ENCODE data around the gene GATA5.

The GATA5 gene

DNA sequence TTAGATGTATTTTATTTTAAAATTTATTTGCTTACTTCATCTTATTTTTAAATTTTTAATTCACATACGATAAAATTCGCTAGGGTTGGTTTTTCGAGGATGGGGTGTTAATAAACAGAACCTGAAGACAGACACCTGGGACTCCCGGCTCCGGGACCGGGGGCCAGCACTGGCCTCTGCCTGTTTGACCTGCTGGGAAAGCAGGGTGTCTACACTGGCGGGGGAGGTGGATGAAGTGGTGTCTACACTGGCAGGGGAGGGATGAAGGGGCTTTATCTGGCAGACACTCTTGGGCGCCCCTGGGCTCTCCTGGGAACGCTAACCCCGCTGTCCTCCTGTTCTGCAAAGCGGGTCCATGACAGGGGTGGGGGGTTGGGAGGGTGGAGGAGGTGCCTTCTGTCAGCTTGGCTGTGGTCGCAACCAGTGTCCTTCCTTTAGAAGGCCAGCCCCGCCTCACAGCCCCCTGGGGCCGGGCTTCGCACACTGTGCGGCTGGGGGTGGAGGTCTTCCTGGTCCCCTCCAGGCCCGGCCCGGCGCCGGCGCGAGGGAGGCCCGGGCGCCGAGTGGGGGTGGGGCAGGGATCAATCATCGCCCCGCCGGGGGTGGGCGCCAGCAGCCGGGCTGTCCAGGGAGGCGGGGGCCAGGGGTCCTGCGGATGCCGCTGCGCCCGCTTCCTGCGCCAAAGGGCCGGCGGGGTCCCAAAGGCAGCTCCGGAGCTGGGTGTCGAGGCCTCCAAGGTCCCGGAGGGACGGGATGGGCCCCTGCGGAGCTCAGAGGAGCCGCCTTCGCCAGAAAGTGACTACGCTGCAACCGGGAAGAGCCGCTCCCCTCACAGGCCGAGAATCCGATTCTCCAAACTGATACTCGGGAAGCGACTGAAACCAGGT, 1.8 kb downstream of the GATA5 start:
- DNase-seq: no peak

DNA sequence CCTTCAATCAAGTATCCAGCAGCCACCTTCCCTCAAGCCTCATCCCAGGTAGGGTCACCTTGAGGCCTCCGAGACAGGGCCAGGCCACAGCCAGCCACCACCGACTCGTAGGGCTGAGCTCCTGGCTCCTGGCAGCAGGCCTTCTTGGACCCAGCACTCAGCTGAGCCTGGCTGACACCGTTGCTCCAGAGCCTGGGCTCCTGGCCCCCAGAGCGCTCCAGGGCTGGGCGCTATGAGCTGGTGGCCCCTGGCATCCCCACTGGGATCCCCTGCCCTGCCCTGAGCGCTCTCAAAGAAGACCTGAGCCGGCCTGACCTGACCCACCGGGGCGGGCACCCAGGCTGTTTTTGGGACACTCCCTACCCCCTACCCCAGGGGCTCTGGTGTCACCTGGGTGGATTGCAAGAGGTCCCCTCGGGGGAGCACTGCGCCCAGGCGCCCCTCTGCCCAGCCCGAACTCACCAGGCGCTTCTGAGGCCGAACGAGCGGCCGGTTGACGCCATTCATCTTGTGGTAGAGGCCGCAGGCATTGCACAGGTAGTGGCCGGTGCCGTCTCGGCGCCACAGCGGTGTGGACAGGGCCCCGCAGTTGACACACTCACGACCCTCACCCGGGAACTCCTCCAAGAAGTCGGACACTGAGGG, 2.7 kb downstream of the GATA5 start:
- no peak for DNase-seq

DNA sequence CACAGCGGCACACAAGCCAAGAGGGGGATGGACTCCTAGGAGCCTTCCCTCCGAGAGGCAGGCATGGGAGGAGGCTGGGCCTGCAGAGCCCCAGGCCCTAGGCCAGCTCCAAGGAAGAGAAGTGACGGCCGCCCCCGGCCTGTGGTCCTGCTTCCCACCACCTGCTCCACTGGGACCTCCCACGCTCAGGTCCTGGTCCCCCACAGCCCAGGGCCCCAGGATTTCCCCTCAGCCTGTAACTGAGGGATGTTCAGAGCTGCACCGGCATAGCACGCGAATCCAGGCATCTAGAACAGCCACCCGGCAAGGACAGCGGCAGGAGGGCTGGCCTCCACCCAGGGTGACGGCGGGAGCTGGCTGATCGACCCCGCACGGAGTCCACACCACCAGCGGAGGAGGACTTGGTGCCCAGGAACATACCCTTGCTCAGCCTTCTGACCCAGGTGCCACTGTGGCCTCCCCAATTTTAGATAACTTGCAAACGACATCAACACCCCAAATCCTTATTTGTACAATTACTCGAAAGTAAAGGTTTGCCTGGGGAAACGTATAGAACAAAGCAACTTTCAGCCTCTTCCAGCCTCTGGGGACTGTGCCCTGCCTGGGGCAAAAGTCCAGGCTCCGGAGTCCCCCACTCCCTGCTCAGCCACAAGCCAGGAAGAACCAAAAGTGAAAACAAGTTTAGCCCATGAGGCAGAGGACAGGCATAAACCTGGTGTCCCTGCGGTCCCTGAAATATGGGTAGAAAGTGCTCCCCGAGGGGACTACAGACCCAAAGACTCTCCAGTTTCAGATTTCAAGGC, 3.5 kb downstream of the GATA5 start:
- no peak for DNase-seq

- DNase-seq: no peak
Measured at GRCh38 chr20:62470459-62470858, 5.3 kb downstream of the GATA5 start.

- DNase-seq: no peak
Measured at GRCh38 chr20:62470001-62470400, 5.8 kb downstream of the GATA5 start.

GRCh38 chr20:62469352-62469751, 6.4 kb downstream of the GATA5 start:
- no peak for DNase-seq

- DNase-seq: no peak
Measured at GRCh38 chr20:62466806-62467537, 8.8 kb downstream of the GATA5 start.

GRCh38 chr20:62466072-62466760, 9.6 kb downstream of the GATA5 start:
- no peak for DNase-seq

DNA sequence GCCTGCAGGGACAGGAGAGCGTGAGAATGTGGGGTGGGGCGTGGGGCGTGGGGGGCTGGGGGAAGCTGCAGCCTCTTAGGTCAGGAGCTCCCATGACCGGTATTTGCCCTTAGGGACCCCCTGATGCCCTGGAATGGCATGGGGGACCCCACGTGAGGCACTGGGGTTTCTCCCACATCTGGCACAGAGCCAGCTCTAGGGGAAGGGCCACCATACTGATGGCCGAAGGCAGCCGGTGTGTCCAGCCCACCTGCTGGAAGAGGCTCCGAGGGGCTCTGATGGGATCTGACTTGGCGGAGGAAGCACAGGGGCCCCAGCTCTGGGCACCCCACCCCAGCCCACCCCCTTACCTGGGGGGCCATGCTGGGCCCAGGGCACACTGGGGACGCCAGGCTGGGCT, 10.8 kb downstream of the GATA5 start:
- no peak for DNase-seq

GRCh38 chr20:62464425-62464770, 11.4 kb downstream of the GATA5 start:
- DNase-seq: no peak

DNA sequence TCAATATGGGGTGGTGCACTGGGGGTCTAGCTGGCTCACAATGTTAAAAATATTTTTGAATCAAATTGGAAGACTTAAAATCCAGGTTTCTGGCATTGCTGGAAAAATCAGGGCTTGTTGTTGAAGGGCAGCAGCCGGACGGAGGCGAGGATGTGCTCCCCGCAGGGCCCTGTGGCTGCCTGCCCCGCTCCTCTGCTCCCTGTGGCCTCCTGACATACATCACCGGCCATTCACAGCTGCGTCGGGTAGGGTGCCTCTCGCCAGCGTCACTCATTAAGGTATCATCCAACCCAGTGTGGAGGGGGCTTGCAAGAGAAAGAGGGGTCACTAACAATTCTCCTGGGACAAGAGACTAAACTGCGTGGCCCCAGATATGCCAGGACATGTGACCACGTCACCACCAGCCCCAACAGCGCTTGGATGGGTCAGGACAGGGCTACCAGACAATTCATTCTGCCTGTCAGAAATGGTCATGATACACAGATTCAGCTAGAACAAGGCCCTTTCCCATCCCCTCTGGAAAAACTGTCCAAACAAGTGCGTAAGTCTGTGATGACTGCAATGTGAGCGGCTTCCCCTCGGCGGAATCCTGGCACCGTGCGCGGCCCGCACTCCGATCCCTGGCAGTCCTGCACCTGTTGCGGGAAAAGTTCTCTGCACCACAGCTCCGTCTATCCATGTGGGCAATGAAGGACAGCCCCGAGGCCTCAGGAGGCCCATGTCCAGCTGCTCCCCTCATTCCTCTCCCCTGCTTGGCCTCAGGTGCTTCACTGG, 12.0 kb downstream of the GATA5 start:
- DNase-seq: no peak

DNA sequence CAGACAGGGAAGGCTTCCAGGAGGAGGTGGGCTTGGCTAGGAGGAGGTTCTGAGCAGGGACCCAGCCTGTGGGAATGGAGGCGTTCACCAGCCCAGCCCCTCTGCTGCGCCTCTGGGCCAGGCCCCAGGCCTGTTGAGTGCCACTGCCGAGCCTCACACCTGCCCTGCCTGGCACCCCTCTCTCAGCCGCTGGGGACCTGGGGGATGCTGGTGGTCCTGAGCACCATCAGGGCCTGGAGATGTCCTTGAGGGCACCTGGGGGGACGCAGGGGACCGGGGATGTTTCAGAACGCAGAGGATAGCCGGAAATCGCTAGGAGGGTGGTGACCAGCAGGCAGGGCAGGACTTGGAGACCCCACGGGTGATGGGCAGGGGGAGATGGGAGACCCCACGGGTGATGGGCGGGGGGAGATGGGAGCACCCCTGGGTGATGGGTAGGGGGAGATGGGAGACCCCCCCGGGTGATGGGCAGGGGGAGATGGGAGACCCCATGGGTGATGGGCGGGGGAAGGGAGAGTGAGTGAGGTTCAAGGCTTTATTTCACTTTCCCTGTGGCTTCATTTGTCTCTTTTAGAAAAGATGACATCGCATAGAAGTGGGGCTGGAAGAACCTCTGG, 12.7 kb downstream of the GATA5 start:
- no peak for DNase-seq

DNA sequence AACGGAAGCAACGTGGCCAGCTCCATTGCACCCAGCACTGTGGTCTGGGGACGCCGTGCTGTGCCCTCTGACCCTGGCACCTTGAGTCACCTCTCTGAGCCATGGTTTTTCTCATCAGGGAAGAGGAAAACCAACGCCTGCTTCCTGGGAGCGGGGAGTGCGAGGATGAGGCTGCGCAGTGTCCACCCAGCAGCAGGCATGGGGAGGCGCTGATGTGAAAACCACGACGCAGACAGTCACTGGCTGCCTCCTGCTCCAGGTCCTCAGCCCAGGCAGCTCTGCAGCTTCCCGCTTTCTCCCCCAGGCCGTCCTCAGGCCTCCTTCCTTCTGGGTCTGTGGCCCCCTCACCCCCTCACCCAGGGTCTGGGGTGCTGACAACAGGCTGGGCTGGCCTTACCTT, 14.0 kb downstream of the GATA5 start:
- DNase-seq: no peak

GRCh38 chr20:62461157-62461556, 14.6 kb downstream of the GATA5 start:
- no peak for DNase-seq

DNA sequence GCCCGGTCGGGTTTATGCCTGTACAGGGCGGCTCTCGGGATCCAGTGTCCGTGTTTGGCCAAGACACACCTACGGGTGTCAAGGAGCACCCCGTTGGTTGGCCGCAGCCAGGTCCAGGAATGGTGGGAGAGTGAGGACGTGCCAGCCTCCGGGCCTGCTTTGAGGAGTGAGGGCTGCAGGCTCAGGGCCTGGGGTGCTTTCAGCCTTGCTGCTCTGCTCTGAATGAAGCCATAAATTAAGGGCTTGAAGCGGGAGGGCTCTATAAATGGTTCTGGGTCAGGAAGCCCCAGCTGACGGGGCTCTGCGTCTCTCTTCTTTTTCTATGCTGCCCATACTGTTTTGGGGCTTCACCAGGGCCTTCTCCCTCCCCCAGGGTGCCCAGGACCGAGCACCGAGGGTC, 15.1 kb downstream of the GATA5 start:
- DNase-seq: no peak

GRCh38 chr20:62459488-62459887, 16.3 kb downstream of the GATA5 start:
- no peak for DNase-seq

DNA sequence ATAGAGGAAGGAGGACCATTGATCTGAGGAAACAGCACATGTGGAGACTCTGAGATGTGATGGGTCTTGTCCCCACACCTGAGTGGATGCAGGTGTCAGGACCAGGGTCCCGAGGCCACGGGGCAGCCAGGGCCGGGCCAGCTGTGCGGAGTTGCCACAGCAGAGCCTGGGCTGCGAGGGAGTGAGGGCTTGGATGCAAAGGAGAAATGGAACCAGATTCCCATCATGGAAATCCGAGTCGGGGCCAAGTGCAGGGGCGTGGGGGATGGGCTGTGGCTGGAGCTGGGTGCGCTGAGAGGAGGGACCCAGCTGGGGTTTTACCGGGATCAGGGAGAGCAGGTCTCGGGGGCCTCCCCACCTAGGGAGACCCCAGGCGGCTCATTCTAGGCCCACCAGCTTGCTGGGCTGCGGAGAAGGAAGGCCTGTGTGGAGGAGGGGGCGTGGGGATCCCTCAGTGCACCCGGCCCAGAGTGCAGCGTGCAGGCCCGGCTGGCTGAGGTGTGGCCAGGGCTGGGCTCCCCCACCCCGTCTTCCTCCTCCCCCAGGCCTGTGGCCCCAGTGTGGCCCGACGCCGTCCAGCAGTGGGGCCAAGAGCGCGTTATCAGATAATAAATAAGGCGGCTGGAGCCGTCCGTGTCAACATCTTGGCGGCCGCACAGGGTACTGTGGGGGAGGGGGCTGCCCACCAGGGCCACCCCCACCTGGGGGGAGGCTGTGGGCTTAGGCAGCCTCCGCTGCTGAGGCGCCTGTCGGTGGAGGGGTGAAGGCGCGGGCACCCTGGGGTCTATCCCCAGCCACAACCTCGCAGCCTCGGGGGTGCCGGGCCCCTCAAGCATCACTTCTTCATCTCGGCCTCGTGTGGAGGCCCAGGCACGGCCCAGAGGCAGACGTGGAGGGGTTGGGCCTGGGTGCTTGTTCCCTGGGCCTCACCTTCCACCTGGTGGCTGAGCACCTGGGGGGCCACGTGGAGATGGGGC, 17.2 kb downstream of the GATA5 start:
- no peak for DNase-seq

- DNase-seq: no peak
Measured at GRCh38 chr20:62457831-62458230, 18.0 kb downstream of the GATA5 start.

- no peak for DNase-seq
Measured at GRCh38 chr20:62457098-62457497, 18.7 kb downstream of the GATA5 start.

All from hypothalamus (tissue), 51 donors.